Measurements from ENCODE around the gene OR13J1. TPM values are rescaled to one million over a fixed set of nuclear protein-coding genes. Genes with fewer than 3 reads are reported as not detected.

Gene OR13J1
- total RNA-seq = not detected

DNA sequence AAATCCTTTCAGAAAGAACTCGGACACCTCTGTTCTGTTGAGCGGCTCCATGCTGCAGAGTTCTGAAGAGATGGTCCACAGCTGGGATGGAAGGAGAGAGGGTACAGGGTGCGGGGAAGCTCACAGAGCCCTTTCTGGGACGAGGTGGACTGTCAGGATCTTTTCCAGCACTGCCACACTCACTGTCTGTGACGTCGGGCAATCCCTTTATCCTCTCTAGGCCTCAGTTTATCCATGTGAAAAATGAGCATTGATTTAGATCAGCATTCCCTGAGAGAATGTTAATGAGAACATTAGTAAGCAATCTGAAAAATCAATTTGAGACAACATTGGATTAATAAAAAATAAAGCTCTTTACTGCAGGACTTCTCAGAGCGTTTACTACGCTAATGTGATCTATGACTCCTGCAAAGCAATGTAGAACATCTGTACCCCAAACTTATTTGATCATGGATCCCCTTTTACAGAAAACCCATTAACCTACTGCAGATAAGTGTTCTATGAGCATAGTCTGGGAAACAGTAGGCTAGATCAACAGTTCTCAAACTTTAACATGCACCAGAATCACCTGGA lies at the start of gene OR13J1:
TSS of gene OR13J1 (minus strand) at position 51 of the 573 bp plus-strand sequence. CDS start at position 51, 0 bp downstream.
- TF ChIP-seq, protein P1, sequence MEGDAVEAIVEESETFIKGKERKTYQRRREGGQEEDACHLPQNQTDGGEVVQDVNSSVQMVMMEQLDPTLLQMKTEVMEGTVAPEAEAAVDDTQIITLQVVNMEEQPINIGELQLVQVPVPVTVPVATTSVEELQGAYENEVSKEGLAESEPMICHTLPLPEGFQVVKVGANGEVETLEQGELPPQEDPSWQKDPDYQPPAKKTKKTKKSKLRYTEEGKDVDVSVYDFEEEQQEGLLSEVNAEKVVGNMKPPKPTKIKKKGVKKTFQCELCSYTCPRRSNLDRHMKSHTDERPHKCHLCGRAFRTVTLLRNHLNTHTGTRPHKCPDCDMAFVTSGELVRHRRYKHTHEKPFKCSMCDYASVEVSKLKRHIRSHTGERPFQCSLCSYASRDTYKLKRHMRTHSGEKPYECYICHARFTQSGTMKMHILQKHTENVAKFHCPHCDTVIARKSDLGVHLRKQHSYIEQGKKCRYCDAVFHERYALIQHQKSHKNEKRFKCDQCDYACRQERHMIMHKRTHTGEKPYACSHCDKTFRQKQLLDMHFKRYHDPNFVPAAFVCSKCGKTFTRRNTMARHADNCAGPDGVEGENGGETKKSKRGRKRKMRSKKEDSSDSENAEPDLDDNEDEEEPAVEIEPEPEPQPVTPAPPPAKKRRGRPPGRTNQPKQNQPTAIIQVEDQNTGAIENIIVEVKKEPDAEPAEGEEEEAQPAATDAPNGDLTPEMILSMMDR (IDR thresholded peaks at IDR 0.05; ENCODE audit: low read depth) = no peak

GRCh38 chr9:35919212-35920008 lies 49.2 kb upstream of the OR13J1 start:
- TF ChIP-seq, protein P1 (IDR thresholded peaks at IDR 0.05; ENCODE audit: low read depth) = no peak

DNA sequence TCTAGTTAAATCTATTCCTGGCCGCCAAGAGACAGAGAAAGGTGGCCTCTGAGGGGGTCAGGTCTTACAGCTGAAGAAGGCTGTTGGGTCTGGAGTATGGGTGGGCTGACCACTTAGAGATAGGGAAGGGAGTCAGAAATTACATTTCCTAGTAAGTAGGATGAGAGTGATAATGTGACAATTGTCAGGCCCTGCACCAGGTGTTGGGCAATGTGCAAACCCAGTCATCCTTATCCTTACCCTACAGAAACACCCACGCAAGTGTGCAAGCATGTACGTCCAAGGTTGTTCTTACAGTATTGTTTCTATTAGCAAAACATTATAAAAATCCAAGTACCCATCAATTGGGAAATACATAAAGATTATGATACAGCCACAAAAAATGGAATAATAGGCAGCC lies 48.6 kb upstream of the OR13J1 start:
- TF ChIP-seq, protein P1 (IDR thresholded peaks at IDR 0.05; ENCODE audit: low read depth) = no peak

GRCh38 chr9:35917261-35917660 lies 47.1 kb upstream of the OR13J1 start:
- TF ChIP-seq, protein P1 (IDR thresholded peaks at IDR 0.05; ENCODE audit: low read depth) = no peak

DNA sequence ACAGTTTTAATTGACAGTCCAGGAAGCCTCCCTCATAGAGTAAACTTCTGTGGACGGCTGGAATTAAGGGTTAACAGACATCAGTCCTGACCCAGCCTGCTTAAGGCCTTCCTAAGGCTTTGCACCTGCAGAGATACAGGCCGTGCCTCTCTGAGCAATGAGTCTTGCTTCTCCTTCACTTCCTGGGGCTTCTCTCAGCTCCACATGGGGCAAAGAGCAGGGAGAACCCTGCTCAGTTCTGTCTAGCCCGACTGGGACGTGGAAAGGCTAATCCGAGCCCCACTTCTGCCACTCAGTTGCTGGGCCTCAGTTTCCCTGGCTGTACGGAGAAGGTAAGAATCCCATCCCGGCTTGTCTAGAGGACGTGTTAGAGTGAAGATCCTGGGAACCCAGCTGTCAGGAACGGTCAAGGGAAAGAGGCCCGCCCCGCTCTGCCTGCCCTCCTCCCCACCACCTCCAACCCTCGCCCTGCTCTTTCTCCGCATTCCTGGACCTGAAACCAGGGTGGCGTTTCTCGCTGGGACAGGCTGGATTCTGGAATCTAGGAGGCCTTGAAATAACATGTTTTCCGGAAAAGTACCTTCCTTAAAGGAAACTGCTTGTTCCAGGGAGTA lies 45.6 kb upstream of the OR13J1 start:
- TF ChIP-seq, protein P1 (IDR thresholded peaks at IDR 0.05; ENCODE audit: low read depth) = no peak

- TF ChIP-seq, protein P1 (IDR thresholded peaks at IDR 0.05; ENCODE audit: low read depth) = no peak
Observed at GRCh38 chr9:35914301-35914807, 44.2 kb upstream of the OR13J1 start.

Data from subcutaneous adipose tissue (tissue), 4 donors.